GM23338 (cell line): ENCODE data around the gene GCSH. TPM values are rescaled to one million over a fixed set of nuclear protein-coding genes. Genes with fewer than 3 reads are reported as not detected.

ENCODE experiments used
- ATAC-seq: fragments of 200-7000 bp; cut with Tn5 transposase; 3 replicates; pipeline ENCODE4 v1.9.1; 2020
- DNase-seq: peaks from one replicate; pipeline ENCODE4 v3.0.0-alpha.2; 2015; ENCODE audit warnings: low spot score
- H2AFZ ChIP-seq: fragments of 200-600 bp; sonication (generic); 2 replicates; pipeline ENCODE4 v1.8.0; 2016; ENCODE audit warnings: antibody characterized with exemption, mild to moderate bottlenecking, moderate library complexity
- H3F3A ChIP-seq: fragments of 200-600 bp; sonication (generic); replicated peaks from 2 replicates; pipeline ENCODE4 v1.8.0; 2017; ENCODE audit warnings: antibody characterized with exemption, mixed run types, low read depth
- H3K27ac ChIP-seq: fragments of 200-600 bp; sonication (generic); 2 replicates; pipeline ENCODE4 v1.6.1; 2016; ENCODE audit warnings: low read depth
- H3K27me3 ChIP-seq: fragments of 200-600 bp; sonication (generic); 2 replicates; pipeline ENCODE4 v1.8.0; 2016; ENCODE audit warnings: mild to moderate bottlenecking, mixed run types, moderate library complexity; ENCODE audit not compliant: insufficient read depth
- H3K36me3 ChIP-seq: fragments of 200-600 bp; sonication (generic); 2 replicates; pipeline ENCODE4 v1.8.0; 2016; ENCODE audit warnings: mild to moderate bottlenecking; ENCODE audit not compliant: insufficient read depth
- H3K4me1 ChIP-seq: fragments of 200-600 bp; sonication (generic); 2 replicates; pipeline ENCODE4 v1.8.0; 2016; ENCODE audit warnings: mild to moderate bottlenecking, moderate library complexity; ENCODE audit not compliant: insufficient read depth
- H3K4me2 ChIP-seq: fragments of 200-600 bp; sonication (generic); 2 replicates; pipeline ENCODE4 v1.7.1; 2017; ENCODE audit warnings: mixed run types
- H3K4me3 ChIP-seq: fragments of 200-600 bp; sonication (generic); 2 replicates; pipeline ENCODE4 v1.6.1; 2016; ENCODE audit warnings: mixed run types
- H3K79me2 ChIP-seq: fragments of 200-600 bp; sonication (generic); replicated peaks from 2 replicates; pipeline ENCODE4 v1.8.0; 2017; ENCODE audit warnings: mild to moderate bottlenecking; ENCODE audit not compliant: insufficient read depth
- H3K9me2 ChIP-seq: fragments of 200-600 bp; sonication (generic); 2 replicates; pipeline ENCODE4 v1.8.0; 2017; ENCODE audit not compliant: insufficient read depth
- H4K20me1 ChIP-seq: fragments of 200-600 bp; sonication (generic); replicated peaks from 2 replicates; pipeline ENCODE4 v1.8.0; 2017; ENCODE audit warnings: mild to moderate bottlenecking; ENCODE audit not compliant: insufficient read depth
- H3K27ac Mint-ChIP-seq: 2 replicates; pipeline ENCODE4 v1.8.0; 2020; ENCODE audit warnings: inconsistent platforms, mild to moderate bottlenecking, moderate library complexity, mixed read lengths
- H3K27me3 Mint-ChIP-seq: 3 replicates; pipeline ENCODE4 v1.8.0; 2022; ENCODE audit warnings: low read depth, mild to moderate bottlenecking, moderate library complexity, mixed read lengths, inconsistent platforms; ENCODE audit not compliant: insufficient read depth, poor library complexity
- H3K36me3 Mint-ChIP-seq: 3 replicates; pipeline ENCODE4 v1.8.0; 2021; ENCODE audit warnings: low read depth, mild to moderate bottlenecking, inconsistent platforms, moderate library complexity, mixed read lengths
- H3K4me1 Mint-ChIP-seq: 3 replicates; pipeline ENCODE4 v1.8.0; 2020; ENCODE audit warnings: mild to moderate bottlenecking, inconsistent platforms, mixed read lengths
- H3K4me3 Mint-ChIP-seq: 3 replicates; pipeline ENCODE4 v1.8.0; 2021; ENCODE audit warnings: moderate library complexity, mild to moderate bottlenecking, inconsistent platforms, mixed read lengths
- H3K9me3 Mint-ChIP-seq: 3 replicates; pipeline ENCODE4 v1.8.0; 2020; ENCODE audit warnings: moderate library complexity, mild to moderate bottlenecking, inconsistent platforms, mixed read lengths
- CREB1 ChIP-seq: fragments of 250-450 bp; sonication (Bioruptor Pico); IDR thresholded peaks from 2 replicates; pipeline ENCODE4 v1.5.0; 2020; ENCODE audit warnings: low read depth, mild to moderate bottlenecking, moderate library complexity
- CTCF ChIP-seq, 2 experiments: fragments of 200-600 bp in 1 of 2; sonication (generic) in 1 of 2; conservative IDR thresholded peaks; 2 replicates each; pipeline versions ENCODE4 v1.5.1 to v1.6.1; 2016 to 2017; ENCODE audit warnings: antibody characterized with exemption in 2 of 2, low read depth in 2 of 2, mild to moderate bottlenecking in 2 of 2, moderate library complexity in 1 of 2
- ETS1 ChIP-seq: IDR thresholded peaks from 2 replicates; pipeline ENCODE4 v1.6.1; 2016; ENCODE audit warnings: antibody characterized with exemption
- EZH2 ChIP-seq: fragments of 200-600 bp; sonication (generic); IDR thresholded peaks from one replicate; pipeline ENCODE4 v1.8.0; 2017; ENCODE audit warnings: antibody characterized with exemption, mild to moderate bottlenecking, low read depth; ENCODE audit not compliant: unreplicated experiment
- EZH2phosphoT487 ChIP-seq: fragments of 200-600 bp; sonication (generic); IDR thresholded peaks from one replicate; pipeline ENCODE4 v1.8.1; 2018; ENCODE audit warnings: antibody characterized with exemption; ENCODE audit not compliant: unreplicated experiment
- JUNB ChIP-seq: IDR thresholded peaks from one replicate; pipeline ENCODE4 v1.6.1; 2016; ENCODE audit warnings: antibody characterized with exemption; ENCODE audit not compliant: unreplicated experiment
- NANOG ChIP-seq: IDR thresholded peaks from 2 replicates; pipeline ENCODE4 v1.6.1; 2016; ENCODE audit warnings: antibody characterized with exemption, borderline replicate concordance
- POLR2AphosphoS5 ChIP-seq: IDR thresholded peaks from 2 replicates; pipeline ENCODE4 v1.6.1; 2016; ENCODE audit warnings: antibody characterized with exemption, low read depth
- REST ChIP-seq: IDR thresholded peaks from one replicate; pipeline ENCODE4 v1.6.1; 2018; ENCODE audit warnings: antibody characterized with exemption; ENCODE audit not compliant: unreplicated experiment
- STAT1 ChIP-seq: IDR thresholded peaks from one replicate; pipeline ENCODE4 v1.6.1; 2016; ENCODE audit warnings: antibody characterized with exemption; ENCODE audit not compliant: unreplicated experiment
- ZNF114 ChIP-seq: fragments of 250-450 bp; sonication (Bioruptor Pico); IDR thresholded peaks from 2 replicates; pipeline ENCODE4 v1.5.0; 2020; ENCODE audit warnings: mild to moderate bottlenecking, moderate library complexity
- ZNF331 ChIP-seq: fragments of 250-450 bp; sonication (Bioruptor Pico); IDR thresholded peaks from 2 replicates; pipeline ENCODE4 v1.5.0; 2020; ENCODE audit warnings: low read depth, mild to moderate bottlenecking, moderate library complexity
- ZNF462 ChIP-seq: fragments of 250-450 bp; sonication (Bioruptor Pico); IDR thresholded peaks from 2 replicates; pipeline ENCODE4 v1.5.0; 2020; ENCODE audit warnings: mild to moderate bottlenecking, moderate library complexity
- polyA plus RNA-seq: library from polyadenylated mRNA; unstranded; fragments of >200 nt; fragmentation: Nextera tagmentation; extraction: Ambion mirVana; gene quantifications from 2 replicates; pipeline ENCODE4 v1.2.1, GENCODE V29; 2016
- total RNA-seq: library from RNA; depleted of rRNA; stranded (reverse); fragments of >200 nt; shearing (Covaris generic); gene quantifications from 2 replicates; pipeline ENCODE4 v1.2.3, GENCODE V29; 2014

Gene GCSH
- total and polyA plus RNA-seq, 2 experiments from 2014 or later = 118 to 389 TPM

- no peaks in the 10 kb centered on the region for H3K4me1 ChIP-seq
- no peak overlapping the region for H3K27ac Mint-ChIP-seq
- peaks cover 3% of the 10 kb centered on the region for H3K4me1 Mint-ChIP-seq
- H3K36me3 ChIP-seq = no peaks in the 10 kb centered on the region
- no peak overlapping the region for H3K4me2 ChIP-seq
- ATAC-seq (no peak), DNase-seq (no peak)
- no peak overlapping the region for H3K4me3 ChIP-seq
- H3K79me2 ChIP-seq = peaks cover 7% of the 10 kb centered on the region
- no peak for TF ChIP-seq STAT1
- TF ChIP-seq EZH2 = no peak
- no peak for TF ChIP-seq CREB1
- TF ChIP-seq ZNF114 (CRISPR knock-in tag) = no peak
- TF ChIP-seq JUNB = no peak
- no peak for TF ChIP-seq POLR2AphosphoS5
- no peak for TF ChIP-seq ZNF331 (CRISPR knock-in tag)
- TF ChIP-seq REST = no peak
- TF ChIP-seq ZNF462 (CRISPR knock-in tag) = no peak
- TF ChIP-seq ETS1 = no peak
- TF ChIP-seq NANOG = no peak
- no peak for TF ChIP-seq EZH2phosphoT487
- no peak for TF ChIP-seq CTCF (conservative IDR thresholded peaks at IDR 0.05; ENCODE audit: low read depth in 2 of 2)
- H3K9me2 ChIP-seq = peaks cover 7% of the 10 kb centered on the region; the same call in 1 of the 2 replicates
- H3K27ac ChIP-seq = no peak overlapping the region
- no peaks in the 10 kb centered on the region for H3K36me3 Mint-ChIP-seq
- no peaks in the 10 kb centered on the region for H4K20me1 ChIP-seq
- H3K27me3 ChIP-seq = no peaks in the 10 kb centered on the region
- H3F3A ChIP-seq = no peaks in the 10 kb centered on the region
- peaks cover 2% of the 10 kb centered on the region for H3K27me3 Mint-ChIP-seq
- no peak overlapping the region for H3K4me3 Mint-ChIP-seq
- H3K9me3 Mint-ChIP-seq = peaks cover 3% of the 10 kb centered on the region; the same call in 2 of the 3 replicates
- no peak overlapping the region for H2AFZ ChIP-seq
Measured at GRCh38 chr16:81099958-81100357, 3.8 kb upstream of the GCSH start.
